Measurements from ENCODE around the gene TRAPPC3L.

The TRAPPC3L gene

DNA sequence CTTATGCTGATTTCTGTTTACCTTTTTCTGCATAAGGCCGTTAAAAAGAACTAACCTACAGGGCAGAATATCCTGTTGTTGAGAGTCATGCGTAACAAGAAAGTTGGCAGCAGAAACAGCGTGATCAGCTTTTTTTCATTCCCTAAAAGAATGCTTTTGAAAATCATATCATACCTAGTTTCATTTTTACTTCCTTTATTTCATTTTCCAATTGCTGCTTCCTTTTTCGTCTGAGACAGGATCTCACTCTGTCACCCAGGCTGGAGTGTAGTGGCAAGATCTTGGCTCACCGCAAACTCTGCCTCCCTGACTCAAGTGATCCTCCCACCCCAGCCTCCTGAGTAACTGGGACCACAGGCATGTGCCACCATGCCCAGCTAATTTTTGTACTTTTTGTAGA lies 80.2 kb downstream of the TRAPPC3L start:
- DNase-seq (ENCODE audit: low read depth, low spot score): no peak

DNA sequence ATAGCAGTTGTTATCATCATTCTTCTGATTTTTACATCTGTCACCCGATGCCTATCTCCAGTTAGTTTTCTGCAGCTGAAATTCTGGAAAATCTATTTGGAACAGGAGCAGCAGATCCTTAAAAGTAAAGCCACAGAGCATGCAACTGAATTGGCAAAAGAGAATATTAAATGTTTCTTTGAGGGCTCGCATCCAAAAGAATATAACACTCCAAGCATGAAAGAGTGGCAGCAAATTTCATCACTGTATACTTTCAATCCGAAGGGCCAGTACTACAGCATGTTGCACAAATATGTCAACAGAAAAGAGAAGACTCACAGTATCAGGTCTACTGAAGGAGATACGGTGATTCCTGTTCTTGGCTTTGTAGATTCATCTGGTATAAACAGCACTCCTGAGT lies 82.2 kb downstream of the TRAPPC3L start:
- DNase-seq (ENCODE audit: low read depth, low spot score): no peak

DNA sequence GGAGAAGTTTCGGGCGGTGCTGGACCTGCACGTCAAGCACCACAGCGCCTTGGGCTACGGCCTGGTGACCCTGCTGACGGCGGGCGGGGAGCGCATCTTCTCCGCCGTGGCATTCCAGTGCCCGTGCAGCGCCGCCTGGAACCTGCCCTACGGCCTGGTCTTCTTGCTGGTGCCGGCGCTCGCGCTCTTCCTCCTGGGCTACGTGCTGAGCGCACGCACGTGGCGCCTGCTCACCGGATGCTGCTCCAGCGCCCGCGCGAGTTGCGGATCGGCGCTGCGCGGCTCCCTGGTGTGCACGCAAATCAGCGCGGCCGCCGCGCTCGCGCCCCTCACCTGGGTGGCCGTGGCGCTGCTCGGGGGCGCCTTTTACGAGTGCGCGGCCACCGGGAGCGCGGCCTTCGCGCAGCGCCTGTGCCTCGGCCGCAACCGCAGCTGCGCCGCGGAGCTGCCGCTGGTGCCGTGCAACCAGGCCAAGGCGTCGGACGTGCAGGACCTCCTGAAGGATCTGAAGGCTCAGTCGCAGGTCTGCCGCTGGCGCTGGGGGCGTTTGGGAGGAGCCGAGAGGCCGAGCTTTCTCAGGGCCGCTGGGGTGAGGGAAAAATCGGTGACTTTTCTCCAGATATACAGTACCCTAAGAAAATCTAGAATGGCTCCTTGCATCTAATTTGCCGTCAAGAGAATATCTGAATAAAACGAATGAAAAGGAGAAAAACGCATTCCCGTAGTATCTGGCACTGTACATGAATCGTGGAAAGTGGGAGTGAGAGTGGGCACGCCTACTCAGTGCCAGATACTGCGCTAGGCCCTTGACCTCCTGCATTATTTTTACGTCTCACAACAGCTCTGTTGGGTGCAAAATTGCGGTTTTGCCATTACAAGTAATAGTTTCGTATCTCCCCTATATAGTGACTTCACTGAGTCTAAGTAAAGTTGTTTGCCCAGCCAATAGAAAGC lies 83.3 kb downstream of the TRAPPC3L start:
- DNase-seq (ENCODE audit: low read depth, low spot score): peak; percentile 52

DNA sequence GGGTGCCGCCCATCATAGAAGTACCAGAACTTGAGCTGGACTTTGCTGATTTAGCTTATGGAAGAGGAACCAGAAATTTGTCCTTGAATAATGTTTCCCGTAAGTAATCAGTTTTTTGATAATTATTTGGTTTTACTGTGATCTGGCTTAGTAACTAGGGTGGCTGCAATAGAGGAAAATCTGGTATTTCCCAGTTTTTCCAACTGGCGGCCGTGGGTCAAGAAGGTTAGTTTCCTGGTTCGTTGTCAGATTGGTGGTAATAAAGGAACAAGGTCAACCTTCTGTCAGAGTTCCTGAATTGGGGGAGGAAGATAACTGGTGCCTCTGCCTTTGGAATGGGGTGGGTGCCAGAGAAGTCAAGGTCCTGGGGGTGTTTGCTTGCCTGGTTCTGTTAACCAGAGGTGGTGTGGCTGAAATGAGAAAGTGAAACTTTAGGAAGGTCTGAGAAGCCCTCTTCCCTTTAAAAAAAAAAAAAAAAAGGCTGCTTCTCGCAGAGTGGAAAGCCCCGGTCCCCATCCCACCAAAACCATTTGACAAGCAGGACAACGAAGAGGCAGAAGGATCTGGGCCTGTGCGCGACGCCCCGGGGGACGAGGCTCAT lies 84.1 kb downstream of the TRAPPC3L start, which contains the start of gene CALHM6:
Gene CALHM6, plus strand, starts transcription at position 45 of the 601 bp plus-strand sequence. Its CDS starts 555 bp downstream, at position 600.
- DNase-seq (ENCODE audit: low read depth, low spot score): no peak

DNA sequence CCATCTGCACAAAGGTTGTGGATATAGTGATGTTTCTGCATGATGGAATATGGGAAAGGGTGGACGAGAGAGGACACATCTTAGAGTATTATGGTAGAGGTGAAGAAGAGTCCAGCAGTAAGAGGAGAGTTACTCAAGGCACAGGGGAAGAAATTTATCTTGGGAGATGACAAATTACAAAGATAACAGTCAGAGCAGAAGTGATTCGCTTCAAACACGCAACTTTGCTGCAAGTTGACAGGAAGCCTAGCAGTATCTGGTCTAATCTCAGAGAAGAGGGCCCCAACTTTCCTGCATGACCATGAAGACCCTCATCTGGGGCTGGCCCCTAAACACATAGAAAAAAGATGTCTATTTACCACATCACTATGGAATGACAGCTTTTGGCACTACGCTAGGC lies 85.6 kb downstream of the TRAPPC3L start:
- no peak for DNase-seq (ENCODE audit: low read depth, low spot score)

DNA sequence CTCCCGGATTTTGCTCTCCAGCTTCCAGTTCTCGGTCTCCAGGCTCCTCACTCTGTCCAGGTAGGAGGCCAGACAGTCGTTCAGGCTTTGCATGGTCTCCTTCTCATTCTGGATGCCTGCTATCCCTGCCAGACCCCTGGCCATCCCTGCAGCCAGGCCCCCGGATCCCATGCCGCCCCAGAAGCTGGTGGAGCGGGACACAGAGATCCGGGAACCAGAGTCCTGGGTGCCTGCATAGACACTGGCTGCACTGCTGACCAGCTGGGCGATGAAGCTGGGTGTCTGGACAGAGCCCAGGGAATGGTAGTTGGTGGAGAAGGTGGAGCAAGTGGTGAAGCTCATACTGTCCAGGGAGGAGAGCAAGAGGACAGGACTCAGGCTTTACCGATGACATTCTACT lies 87.2 kb downstream of the TRAPPC3L start:
- DNase-seq (ENCODE audit: low read depth, low spot score): no peak

DNA sequence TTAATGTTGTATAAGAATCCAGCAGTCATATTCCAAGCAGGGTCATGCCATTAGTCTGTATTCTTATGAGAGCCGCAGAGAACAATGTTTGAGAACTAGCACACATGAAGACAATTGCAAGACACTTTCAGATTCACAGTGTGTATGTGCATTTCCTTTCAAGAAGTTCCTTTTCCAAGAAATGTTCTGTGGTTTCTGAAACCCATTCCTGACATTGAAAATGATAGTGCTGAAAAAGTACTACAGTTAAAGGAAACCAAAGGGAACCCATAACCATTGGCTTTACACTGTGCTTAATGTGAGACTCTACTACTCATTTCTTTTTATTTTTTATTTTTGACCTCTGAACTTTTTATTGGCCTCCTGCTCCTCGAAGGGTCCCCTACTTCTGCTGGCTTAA lies 88.6 kb downstream of the TRAPPC3L start:
- no peak for DNase-seq (ENCODE audit: low read depth, low spot score)

DNA sequence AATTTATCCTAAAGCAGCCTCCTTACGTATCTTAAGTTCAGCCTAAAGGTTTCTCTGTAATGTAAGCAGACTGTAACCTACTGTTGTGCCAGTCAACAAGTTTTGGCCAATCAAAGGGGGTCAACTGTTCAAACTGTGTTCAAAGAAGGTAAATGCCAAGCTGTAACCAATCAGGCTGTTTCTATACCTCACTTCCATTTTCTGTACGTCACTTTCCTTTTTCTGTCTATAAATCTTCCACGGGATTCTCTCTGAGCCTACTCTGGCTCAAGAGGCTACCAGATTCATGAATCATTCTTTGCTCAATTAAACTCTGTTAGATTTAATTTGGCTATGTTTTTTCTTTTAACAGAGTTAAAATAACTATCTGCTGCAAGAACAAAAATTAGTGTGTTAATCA lies 89.4 kb downstream of the TRAPPC3L start:
- DNase-seq (ENCODE audit: low read depth, low spot score): no peak

DNA sequence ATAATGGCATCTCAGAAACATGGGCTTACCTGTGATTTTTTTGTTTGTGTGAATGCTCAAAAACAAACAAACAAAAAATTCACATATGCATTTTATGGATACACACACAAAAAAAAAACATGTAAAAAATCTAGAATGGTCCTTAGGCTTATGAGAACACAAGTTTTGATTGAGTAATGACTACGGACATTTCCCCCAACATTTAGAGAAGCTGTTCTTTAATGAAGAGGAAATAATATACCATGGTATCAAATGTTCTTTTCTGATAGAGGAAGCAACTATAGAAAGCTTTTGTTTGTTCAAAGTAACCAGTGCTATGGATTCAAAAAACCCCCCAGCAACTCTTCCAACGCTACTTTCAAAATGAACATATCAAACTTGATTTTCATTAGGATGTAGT lies 93.0 kb downstream of the TRAPPC3L start:
- DNase-seq (ENCODE audit: low read depth, low spot score): no peak

DNA sequence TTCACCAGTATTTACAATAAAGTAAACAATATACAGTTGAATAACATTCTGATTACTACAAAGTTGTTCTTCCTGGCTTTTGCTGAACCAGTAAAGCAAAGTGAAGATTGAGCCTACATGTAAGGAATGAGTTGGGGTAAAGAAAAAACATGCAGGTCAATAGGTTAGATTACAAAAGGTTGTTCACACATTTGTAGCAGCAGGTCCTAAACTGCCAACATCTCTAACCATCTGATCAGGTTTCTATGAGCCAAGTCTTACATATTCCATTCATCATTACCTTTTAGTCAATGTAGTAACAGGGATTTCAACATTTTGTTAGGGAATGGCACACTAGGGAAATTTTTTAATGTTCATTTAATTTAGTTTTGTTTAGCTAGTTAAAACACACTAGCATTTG lies 93.6 kb downstream of the TRAPPC3L start:
- DNase-seq (ENCODE audit: low read depth, low spot score): no peak

DNA sequence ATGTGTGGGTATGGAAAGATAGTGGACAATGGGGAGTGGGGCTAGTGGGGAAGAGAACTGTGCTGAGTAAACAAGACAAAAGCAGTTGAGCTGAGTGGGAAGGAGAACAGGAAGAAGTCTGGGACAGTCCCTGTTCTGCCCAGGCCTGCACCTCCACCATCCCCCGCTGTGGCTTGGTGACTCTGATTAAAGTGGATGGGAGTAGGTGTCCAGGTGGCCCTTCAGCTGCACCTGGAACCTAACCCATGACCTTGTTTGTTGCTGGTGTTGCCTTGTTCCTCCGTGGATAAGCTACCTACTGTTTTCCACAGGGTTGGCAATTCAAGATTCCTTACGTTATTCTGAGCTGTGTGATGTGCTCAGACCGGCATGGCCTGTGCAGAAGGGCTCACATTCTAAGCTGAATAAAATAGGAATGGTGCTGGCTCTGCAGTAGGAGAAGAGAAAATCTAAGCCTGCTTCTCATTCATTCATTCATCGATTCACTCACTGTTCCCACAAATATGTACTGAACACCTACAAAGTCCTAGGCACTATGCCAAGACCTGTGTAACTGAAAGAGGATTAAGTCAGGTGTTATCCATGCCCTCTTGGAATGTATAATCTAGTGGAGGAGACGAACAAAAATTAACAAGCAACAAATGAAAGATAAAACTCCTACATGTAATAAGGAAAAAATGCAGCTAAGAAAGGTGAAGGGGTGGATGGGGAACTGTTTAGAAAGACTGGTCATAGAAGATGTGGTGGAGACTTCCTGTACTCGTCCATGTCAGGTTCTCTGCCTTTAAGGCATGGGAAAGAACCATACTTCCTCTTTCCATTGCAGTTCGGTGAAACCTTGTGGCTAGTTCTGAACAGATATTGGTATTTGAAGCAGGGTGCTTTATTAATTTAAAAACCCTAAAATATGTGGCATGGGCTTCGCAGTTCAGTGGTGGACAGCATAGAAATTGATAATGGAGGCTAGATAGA lies 94.4 kb downstream of the TRAPPC3L start:
- DNase-seq (ENCODE audit: low read depth, low spot score): no peak

DNA sequence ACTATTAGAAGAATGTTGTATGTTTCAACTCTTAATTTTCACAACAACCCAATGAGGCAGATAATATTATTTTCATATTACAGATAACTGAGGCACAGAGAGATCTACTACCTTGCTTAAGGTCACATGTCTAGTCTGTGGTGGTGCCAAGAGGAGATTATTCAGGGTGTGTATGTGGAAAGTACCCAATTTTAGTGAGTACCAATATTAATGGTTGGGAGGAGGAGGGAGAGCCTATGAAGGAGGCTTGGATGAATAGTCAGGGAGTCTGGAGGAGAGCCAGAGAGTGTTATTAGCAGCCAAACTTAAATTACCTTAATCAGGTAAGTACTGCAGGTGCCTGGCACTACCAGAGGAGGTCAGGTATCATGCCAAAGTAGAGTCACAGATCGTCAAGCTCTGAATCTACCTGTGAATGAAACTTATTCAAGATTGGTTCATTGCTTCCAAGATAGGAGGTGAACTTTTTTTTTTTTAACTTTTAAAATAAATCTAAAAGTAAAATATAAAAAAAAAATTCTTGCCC lies 95.2 kb downstream of the TRAPPC3L start:
- no peak for DNase-seq (ENCODE audit: low read depth, low spot score)

DNA sequence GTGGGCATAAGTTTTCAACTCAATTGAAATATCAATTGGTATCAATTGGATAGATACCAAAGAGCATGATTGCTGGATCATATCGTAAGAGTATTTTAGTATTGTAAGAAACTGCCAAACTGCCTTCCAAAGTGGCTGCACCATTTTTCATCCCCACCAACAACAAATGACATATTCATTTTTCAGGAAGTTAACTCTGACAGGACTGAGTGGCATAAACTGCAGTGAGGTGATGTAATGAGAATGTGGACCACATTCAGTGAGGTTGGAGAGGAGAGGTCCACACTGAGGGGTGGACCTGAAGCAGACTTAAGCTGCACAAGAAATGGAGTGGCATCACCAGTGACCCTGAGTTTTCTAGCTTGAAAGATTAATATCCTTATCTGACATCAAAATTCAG lies 95.9 kb downstream of the TRAPPC3L start:
- DNase-seq (ENCODE audit: low read depth, low spot score): no peak

DNA sequence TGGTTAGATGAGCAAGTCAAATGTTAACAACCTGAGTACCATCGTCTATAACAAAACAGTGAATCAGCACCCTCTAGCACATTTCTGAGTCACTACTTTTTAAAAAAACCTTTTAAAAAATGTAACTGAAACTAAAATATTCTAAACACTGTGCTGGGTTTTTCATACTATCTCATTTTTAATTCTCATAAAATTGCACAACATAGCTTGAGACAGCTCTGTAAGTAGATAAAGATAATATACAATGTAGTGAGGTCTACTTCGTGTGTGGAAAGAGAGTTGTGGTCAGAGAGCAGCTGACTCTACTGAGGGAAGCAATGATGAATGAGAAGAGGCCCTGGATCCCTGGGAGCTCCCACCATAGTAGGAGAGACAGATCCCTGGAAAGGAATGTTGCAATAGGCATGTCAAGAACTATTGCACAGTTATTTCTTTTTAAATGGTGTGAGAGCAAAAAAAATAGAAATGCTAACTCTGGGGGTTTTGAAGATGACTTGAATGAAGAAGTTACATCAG lies 97.9 kb downstream of the TRAPPC3L start:
- no peak for DNase-seq (ENCODE audit: low read depth, low spot score)

DNA sequence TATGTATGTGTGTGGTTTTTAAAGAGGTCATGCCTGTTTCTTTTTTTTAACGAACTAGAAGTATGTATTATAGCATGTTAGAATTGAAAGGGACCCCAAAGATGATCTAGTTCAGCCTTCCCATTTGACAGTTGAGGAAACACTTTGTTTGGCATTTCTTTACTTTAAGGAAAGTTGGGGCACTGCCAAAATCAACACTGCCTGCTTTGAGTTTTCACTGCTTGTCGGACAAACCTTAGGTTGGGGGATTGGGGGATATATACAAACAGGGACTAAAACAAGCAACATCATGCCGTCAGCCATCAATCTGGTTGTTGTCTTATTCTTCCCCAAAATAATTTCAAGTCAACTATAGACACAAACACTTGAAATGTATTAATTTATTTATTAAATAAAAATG lies 98.4 kb downstream of the TRAPPC3L start:
- no peak for DNase-seq (ENCODE audit: low read depth, low spot score)

DNA sequence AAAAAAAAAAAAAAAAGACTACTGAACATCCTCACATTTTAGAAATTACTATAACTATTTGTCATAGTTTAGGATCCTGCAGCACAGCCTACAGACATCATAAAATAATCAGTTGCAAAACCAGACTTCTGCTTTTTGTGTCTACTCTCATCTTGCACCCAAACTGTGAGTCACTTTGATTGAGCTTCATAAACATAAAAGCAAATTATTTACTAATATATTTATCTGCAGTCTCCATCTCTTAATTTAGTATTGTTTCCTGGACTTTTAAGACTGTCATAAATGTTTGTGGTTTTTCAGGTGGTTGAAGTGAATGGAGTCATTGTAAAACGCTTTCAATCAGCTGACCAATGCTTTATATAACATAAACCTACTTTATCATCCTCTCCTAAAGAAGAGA lies 99.1 kb downstream of the TRAPPC3L start:
- no peak for DNase-seq (ENCODE audit: low read depth, low spot score)

DNA sequence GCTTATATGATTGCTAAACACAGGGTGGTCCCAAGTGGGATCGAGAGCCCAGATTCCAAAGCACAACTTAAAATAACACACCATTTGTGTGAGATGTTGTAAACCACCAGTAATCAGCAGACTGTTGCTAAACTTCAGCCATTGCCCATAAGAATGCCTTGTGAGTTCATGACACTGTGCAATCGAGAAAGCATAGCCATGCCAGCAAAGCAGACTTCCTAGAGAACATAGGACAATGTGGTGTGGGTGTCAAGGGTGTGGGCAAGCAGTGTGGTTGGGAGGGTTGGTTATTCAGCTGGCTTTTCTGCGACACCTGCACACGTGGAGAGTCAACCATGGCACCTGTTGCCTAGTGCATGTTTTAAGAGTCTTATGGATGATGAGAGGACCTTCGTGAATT lies 100.4 kb downstream of the TRAPPC3L start:
- DNase-seq (ENCODE audit: low read depth, low spot score): no peak

Measured in iPS DF 19.7 (cell line).